H1 (cell line): Measurements from ENCODE around the gene VWA7. TPM values are rescaled to one million over a fixed set of nuclear protein-coding genes. Genes with fewer than 3 reads are reported as not detected.
A peak's percentile ranks its signal among the peaks of the same experiment; 100 is the strongest.

Experiments used
- CTCF ChIA-PET: fragments of 300-600 bp; sonication (Branson Sonifier 250); formaldehyde crosslinking; loops from one replicate; lab custom pipeline; 2021; ENCODE audit not compliant: partially characterized antibody; lab: Charles Lee
- POLR2A ChIA-PET: fragments of 300-600 bp; sonication (Branson Sonifier 250); formaldehyde crosslinking; loops from one replicate; lab custom pipeline; 2021; ENCODE audit warnings: inconsistent platforms; ENCODE audit not compliant: partially characterized antibody; lab: Charles Lee
- DNase-seq, 2 experiments: peaks; one replicate each; pipeline versions ENCODE4 v3.0.0 to v3.0.0-alpha.2; 2010 to 2022; ENCODE audit warnings: low spot score in 2 of 2, low read depth in 1 of 2, mixed read lengths in 1 of 2
- FAIRE-seq: peaks from 2 replicates; lab custom pipeline; 2011; peaks lifted over from hg19 to GRCh38; lab: Jason Lieb, UNC
- H2AFZ ChIP-seq: 2 replicates; pipeline ENCODE4 v1.8.1; 2012; ENCODE audit warnings: low read length, inconsistent platforms
- H2AK5ac ChIP-seq: 2 replicates; pipeline ENCODE4 v1.6.1; 2013; ENCODE audit warnings: low read depth, low read length
- H2BK120ac ChIP-seq: replicated peaks from 2 replicates; pipeline ENCODE3; 2013; ENCODE audit warnings: low read depth, low read length, inconsistent platforms
- H2BK12ac ChIP-seq: 2 replicates; pipeline ENCODE4 v1.6.1; 2013; ENCODE audit warnings: low read depth, low read length
- H2BK15ac ChIP-seq: 2 replicates; pipeline ENCODE4 v1.6.1; 2013; ENCODE audit warnings: low read length
- H2BK20ac ChIP-seq: 2 replicates; pipeline ENCODE4 v1.6.1; 2013; ENCODE audit warnings: low read length
- H2BK5ac ChIP-seq: 2 replicates; pipeline ENCODE4 v1.6.1; 2013; ENCODE audit warnings: low read depth, low read length
- H3K14ac ChIP-seq: 2 replicates; pipeline ENCODE4 v1.6.1; 2013; ENCODE audit warnings: inconsistent platforms; ENCODE audit not compliant: insufficient read length
- H3K18ac ChIP-seq: 2 replicates; pipeline ENCODE4 v1.6.1; 2013; ENCODE audit warnings: low read length; ENCODE audit errors: extremely low read depth
- H3K23ac ChIP-seq: 2 replicates; pipeline ENCODE4 v1.6.1; 2013; ENCODE audit warnings: inconsistent platforms; ENCODE audit not compliant: insufficient read length
- H3K23me2 ChIP-seq: 2 replicates; pipeline ENCODE4 v1.6.1; 2013; ENCODE audit warnings: low read depth, low read length
- H3K27ac ChIP-seq: 2 replicates; pipeline ENCODE4 v1.6.1; 2011; ENCODE audit warnings: low read depth, low read length, inconsistent platforms
- H3K27me3 ChIP-seq, 4 experiments: replicated peaks in 1 of 4; 1 replicate in 1 of 4; 2 replicates in 3 of 4; pipeline versions ENCODE4 v1.6.1 to v1.8.1; 2011 to 2013; ENCODE audit warnings: low read length in 3 of 4, mild to moderate bottlenecking in 3 of 4, inconsistent platforms in 2 of 4, mixed read lengths in 2 of 4, moderate library complexity in 1 of 4; ENCODE audit not compliant: control insufficient read depth in 3 of 4, insufficient read depth in 3 of 4; ENCODE audit errors: extremely low read depth in 1 of 4
- H3K36me3 ChIP-seq, 4 experiments: 2 replicates each; pipeline versions ENCODE4 v1.6.1 to v1.8.1; 2011 to 2013; ENCODE audit warnings: mild to moderate bottlenecking in 4 of 4, low read length in 3 of 4, moderate library complexity in 2 of 4, control low read depth in 1 of 4, inconsistent platforms in 1 of 4; ENCODE audit not compliant: insufficient read depth in 4 of 4, control insufficient read depth in 2 of 4
- H3K4ac ChIP-seq: replicated peaks from 2 replicates; pipeline ENCODE3; 2013; ENCODE audit warnings: low read length, low read depth, mixed read lengths, inconsistent platforms; ENCODE audit not compliant: insufficient read length
- H3K4me1 ChIP-seq, 4 experiments: replicated peaks in 1 of 4; 1 replicate in 1 of 4; 2 replicates in 3 of 4; pipeline versions ENCODE4 v1.6.1 to v1.8.1; 2011 to 2013; ENCODE audit warnings: low read length in 3 of 4, inconsistent platforms in 2 of 4, mixed read lengths in 1 of 4; ENCODE audit not compliant: insufficient read depth in 4 of 4, control insufficient read depth in 3 of 4
- H3K4me2 ChIP-seq, 2 experiments: 2 replicates each; pipeline versions ENCODE4 v1.6.1 to v1.8.1; 2011 to 2013; ENCODE audit warnings: low read depth in 2 of 2, low read length in 2 of 2, control low read depth in 1 of 2, inconsistent platforms in 1 of 2, mild to moderate bottlenecking in 1 of 2; ENCODE audit not compliant: insufficient read depth in 1 of 2
- H3K4me3 ChIP-seq, 4 experiments: fragments of 200-600, 300-600 bp in 1 of 4; sonication (generic), shearing (Covaris generic), sonication (Bioruptor Twin) in 1 of 4; 2 replicates each; pipeline versions ENCODE4 v1.5.1 to v1.8.1; 2011 to 2016; ENCODE audit warnings: low read length in 4 of 4, low read depth in 3 of 4, control low read depth in 2 of 4, inconsistent platforms in 2 of 4, mild to moderate bottlenecking in 2 of 4, mixed read lengths in 1 of 4, moderate library complexity in 1 of 4; ENCODE audit not compliant: insufficient read depth in 2 of 4; ENCODE audit errors: extremely low read depth in 1 of 4
- H3K56ac ChIP-seq: replicated peaks from 2 replicates; pipeline ENCODE3; 2013; ENCODE audit warnings: low read depth, mild to moderate bottlenecking, mixed read lengths, low read length, inconsistent platforms; ENCODE audit not compliant: insufficient read length
- H3K79me1 ChIP-seq: 2 replicates; pipeline ENCODE4 v1.6.1; 2013; ENCODE audit warnings: low read depth, low read length, control low read depth
- H3K79me2 ChIP-seq, 2 experiments: 2 replicates each; pipeline versions ENCODE4 v1.6.1 to v1.8.1; 2012 to 2013; ENCODE audit warnings: low read length in 2 of 2, mild to moderate bottlenecking in 2 of 2, inconsistent platforms in 1 of 2; ENCODE audit not compliant: insufficient read depth in 2 of 2, control insufficient read depth in 1 of 2
- H3K9ac ChIP-seq, 4 experiments: replicated peaks in 1 of 4; 1 replicate in 1 of 4; 2 replicates in 3 of 4; pipeline versions ENCODE4 v1.6.1 to v1.8.1; 2011 to 2013; ENCODE audit warnings: low read depth in 3 of 4, low read length in 3 of 4, control low read depth in 2 of 4, mild to moderate bottlenecking in 2 of 4, moderate library complexity in 2 of 4, inconsistent platforms in 1 of 4; ENCODE audit errors: extremely low read depth in 1 of 4
- H3K9me3 ChIP-seq, 2 experiments: 2 replicates each; pipeline versions ENCODE4 v1.6.1 to v1.8.1; 2012 to 2013; ENCODE audit warnings: mild to moderate bottlenecking in 2 of 2, moderate library complexity in 2 of 2, control low read depth in 1 of 2, inconsistent platforms in 1 of 2, low read depth in 1 of 2, low read length in 1 of 2, mixed read lengths in 1 of 2; ENCODE audit not compliant: insufficient read depth in 2 of 2
- H4K20me1 ChIP-seq, 2 experiments: replicated peaks in 1 of 2; 2 replicates each; pipeline versions ENCODE3 to v1.8.1; 2011 to 2013; ENCODE audit warnings: inconsistent platforms in 2 of 2, low read length in 2 of 2, mild to moderate bottlenecking in 1 of 2; ENCODE audit not compliant: insufficient read depth in 2 of 2, control insufficient read depth in 1 of 2
- H4K5ac ChIP-seq: 2 replicates; pipeline ENCODE4 v1.6.1; 2013; ENCODE audit warnings: low read length, low read depth, mixed read lengths, inconsistent platforms; ENCODE audit not compliant: insufficient read length
- H4K8ac ChIP-seq: 2 replicates; pipeline ENCODE4 v1.8.0; 2013; ENCODE audit warnings: mild to moderate bottlenecking, moderate library complexity, low read length, inconsistent platforms; ENCODE audit not compliant: insufficient read depth; ENCODE audit errors: extremely low read depth
- H4K91ac ChIP-seq: replicated peaks from 2 replicates; pipeline ENCODE3; 2013; ENCODE audit warnings: low read length, mixed read lengths, inconsistent platforms; ENCODE audit not compliant: insufficient read length
- ATF3 ChIP-seq: IDR thresholded peaks from 2 replicates; pipeline ENCODE4 v1.6.1; 2011; ENCODE audit warnings: low read depth, mild to moderate bottlenecking, low read length; ENCODE audit not compliant: insufficient read depth
- CHD2 ChIP-seq: IDR thresholded peaks from 2 replicates; pipeline ENCODE4 v1.6.1; 2012; ENCODE audit warnings: low read length, improper control_type of control experiment
- KDM1A ChIP-seq: fragments of 200-600, 300-600 bp; sonication (generic); IDR thresholded peaks from 2 replicates; pipeline ENCODE4 v1.7.1; 2016; ENCODE audit warnings: mild to moderate bottlenecking, low read length, borderline replicate concordance
- TEAD4 ChIP-seq: IDR thresholded peaks from 2 replicates; pipeline ENCODE4 v1.6.1; 2012; ENCODE audit warnings: low read depth, low read length, inconsistent platforms, mixed read lengths
- WGBS, 2 experiments: shearing (Covaris generic) in 1 of 2; methylation state at CpG; one replicate each; pipeline versions ENCODE4 v1.1.6 to v1.1.7; 2013 to 2015; ENCODE audit warnings: low lambda C conversion rate in 2 of 2, mixed read lengths in 2 of 2, inconsistent platforms in 1 of 2, low coverage in 1 of 2, missing lambda C conversion rate in 1 of 2; ENCODE audit not compliant: insufficient replicate concordance in 2 of 2, insufficient coverage in 1 of 2, insufficient read length in 1 of 2; ENCODE audit errors: extremely low coverage in 1 of 2, missing lambda C conversion rate in 1 of 2; 5-methylcytosine and 5-hydroxymethylcytosine counted together
- polyA plus RNA-seq, 7 experiments: library from polyadenylated mRNA; depleted of rRNA in 3 of 7; stranded (reverse) in 5 of 7; unstranded in 2 of 7; fragments of >200 nt in 5 of 7; fragments of 200-250 nt in 2 of 7; gene quantifications; 1 replicate in 5 of 7; 2 replicates in 1 of 7; 4 replicates in 1 of 7; pipeline versions ENCODE4 v1.2.1 to v1.2.3, GENCODE V29; 2011 to 2013; ENCODE audit warnings: missing spikeins in 2 of 7, mixed read lengths in 2 of 7
- total RNA-seq: library from RNA; stranded (reverse); fragmentation: NEBNext Ultra II Directional; extraction: Animal tissue kit (Norgen Biotek cat#: 25700); gene quantifications from 2 replicates; pipeline ENCODE4 v1.2.1, GENCODE V29; 2021
- TF ChIP-seq, protein P1 (sequence below): IDR thresholded peaks from 2 replicates; pipeline ENCODE4 v1.6.1; 2012; ENCODE audit warnings: inconsistent platforms

The VWA7 gene
- total and polyA plus RNA-seq, 2 of the 8 experiments (the other 6 are each of a cell fraction or from before 2014, with no cell fraction given): 0.82 to 2.1 TPM

DNA sequence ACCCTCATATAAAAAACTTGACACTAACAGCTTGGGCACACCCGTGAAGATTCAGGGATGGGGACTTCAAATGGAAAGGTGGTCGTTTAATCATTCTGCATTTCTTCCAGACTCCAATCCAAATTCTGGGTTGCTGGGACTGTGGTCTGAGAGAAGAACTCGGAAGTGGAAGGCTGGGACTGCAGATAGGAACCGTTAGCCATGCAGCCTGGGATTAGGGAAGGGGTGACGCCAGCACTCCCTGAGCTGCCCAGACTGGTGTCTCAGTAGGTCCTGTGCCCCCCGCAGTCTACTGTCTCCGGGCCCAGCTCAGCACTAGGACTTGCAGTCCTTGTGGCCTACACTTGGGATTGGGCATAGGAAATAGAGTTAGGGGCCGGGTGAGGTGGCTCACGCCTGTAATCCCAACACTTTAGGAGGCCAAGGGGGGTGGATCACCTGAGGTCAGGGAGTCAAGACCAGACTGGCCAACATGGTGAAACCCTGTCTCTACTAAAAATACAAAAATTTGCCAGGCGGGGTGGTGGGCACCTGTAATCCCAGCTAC lies 40.3 kb downstream of the VWA7 start:
- Histone ChIP-seq H2AK5ac (peak overlapping the region; percentile 57; the same call in 1 of the 2 replicates), H4K5ac (no peak overlapping the region), H4K8ac (no peak overlapping the region), H3K23me2 (peaks cover 20% of the 10 kb centered on the region), H2AFZ (no peak overlapping the region), H3K4ac (peak overlapping the region; percentile 11), H3K9me3 (no peaks in the 10 kb centered on the region; a peak in 1 of 4 replicates), H3K9ac (0 out of 7 replicates have a peak overlapping the region, but pooled peaks of 1 of the 4 experiments have one; percentile 66), H2BK12ac (peak overlapping the region; percentile 35; the same call in 1 of the 2 replicates), H3K56ac (no peak overlapping the region), H2BK5ac (peak overlapping the region; percentile 60; the same call in 1 of the 2 replicates), H2BK120ac (peak overlapping the region; percentile 29), H3K23ac (no peak overlapping the region), H3K79me1 (peaks cover 8% of the 10 kb centered on the region; the same call in 1 of the 2 replicates), H3K27ac (no peak overlapping the region), H3K4me1 (peaks cover 23 to 29% (median 25%) of the 10 kb centered on the region in 4 experiments), H3K4me3 (peak overlapping the region; percentile 82 to 98 (median 92)), H3K18ac (peak overlapping the region; percentile 60), H2BK20ac (no peak overlapping the region; the same call in 1 of the 2 replicates), H4K91ac (peak overlapping the region; percentile 20), H3K4me2 (peak overlapping the region; percentile 78 to 99), H3K36me3 (peaks cover 10 to 27% (median 17%) of the 10 kb centered on the region in 4 experiments), H3K14ac (no peak overlapping the region), H3K27me3 (no peaks in the 10 kb centered on the region), H2BK15ac (peak overlapping the region; percentile 61; the same call in 1 of the 2 replicates), H3K79me2 (peaks cover 0 to 26% of the 10 kb centered on the region in 2 experiments; a peak in 2 of 4 replicates), H4K20me1 (peaks cover 4% of the 10 kb centered on the region in 2 experiments)
- DNase-seq: no peak
- TF ChIP-seq CHD2 (no peak), KDM1A (no peak), TEAD4 (no peak), ATF3 (no peak)
- TF ChIP-seq, protein P1, sequence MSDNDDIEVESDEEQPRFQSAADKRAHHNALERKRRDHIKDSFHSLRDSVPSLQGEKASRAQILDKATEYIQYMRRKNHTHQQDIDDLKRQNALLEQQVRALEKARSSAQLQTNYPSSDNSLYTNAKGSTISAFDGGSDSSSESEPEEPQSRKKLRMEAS: no peak
- FAIRE-seq: no peak
- ChIA-PET CTCF (interaction anchor here (0.5 to 5.9 kb wide), 20 partner anchors 8 to 382 kb away, joined by 3 to 52 read pairs (median 3); partner anchors contain the start of genes APOM and DDAH2), POLR2A (interaction anchor here (0.8 to 8.7 kb wide), 16 partner anchors 12 to 195 kb away, joined by 3 to 73 read pairs (median 5); partner anchors contain the start of genes ABHD16A, DDX39B, HSPA1B and LSM2)
- WGBS, 2 experiments: 44% methylated on average over 10 of the region's 10 CpGs; no CpG with 5 or more reads in 1 of the 2 experiments
